ENCODE measurements around the gene SOWAHA. TPM values are rescaled to one million over a fixed set of nuclear protein-coding genes. Genes with fewer than 3 reads are reported as not detected.

SOWAHA gene
- polyA plus RNA-seq, 3 donors = not detected

- peaks cover 21% of the 10 kb centered on the region for H3K4me1 Mint-ChIP-seq
- no peak overlapping the region for H3K27ac Mint-ChIP-seq
- WGBS (ENCODE audit: insufficient coverage) = 76% methylated on average over 7 of the region's 12 CpGs
- Histone ChIP-seq H3K4me2 (replicated peaks; ENCODE audit: extremely low read depth, low read length, poor library complexity, severe bottlenecking) (no peak overlapping the region), H3K9me3 (replicated peaks in 1 of 2; ENCODE audit: control insufficient read depth in 1 of 2, insufficient read depth in 1 of 2, low read length in 2 of 2) (peaks cover 3 to 9% of the 10 kb centered on the region in 2 donors), H3K27me3 (ENCODE audit: control insufficient read depth in 2 of 2, insufficient read depth in 2 of 2, low read length in 2 of 2) (peaks cover 23 to 43% of the 10 kb centered on the region in 2 donors), H3K79me2 (ENCODE audit: insufficient read depth, low read length) (no peaks in the 10 kb centered on the region), H2AFZ (ENCODE audit: insufficient read depth, low read depth, low read length, poor library complexity, severe bottlenecking) (no peak overlapping the region), H3K4me3 (replicated peaks in 1 of 3; ENCODE audit: low read depth in 2 of 3, low read length in 3 of 3) (no peak overlapping the region), H3K9ac (ENCODE audit: insufficient read depth, low read length, poor library complexity, severe bottlenecking) (no peak overlapping the region), H4K20me1 (ENCODE audit: insufficient read depth, low read length) (no peaks in the 10 kb centered on the region), H3K27ac (ENCODE audit: low read depth in 1 of 2, low read length in 2 of 2) (no peak overlapping the region), H3K36me3 (replicated peaks in 1 of 2; ENCODE audit: control insufficient read depth in 1 of 2, insufficient read depth in 2 of 2, low read length in 2 of 2) (no peaks in the 10 kb centered on the region), H3K4me1 (ENCODE audit: control insufficient read depth in 1 of 2, insufficient read depth in 2 of 2, low read length in 2 of 2) (peaks cover 15 to 17% of the 10 kb centered on the region in 2 donors)
- H3K4me3 Mint-ChIP-seq = no peak overlapping the region
- DNase-seq = no peak
- peaks cover 3 to 4% of the 10 kb centered on the region in 2 donors for H3K36me3 Mint-ChIP-seq
- intact Hi-C loops (cut with micrococcal nuclease) = no loop called here
- peaks cover 41 to 60% (median 47%) of the 10 kb centered on the region in 3 donors for H3K27me3 Mint-ChIP-seq (ENCODE audit: low read depth in 3 of 3)
- TF ChIP-seq, protein P1, sequence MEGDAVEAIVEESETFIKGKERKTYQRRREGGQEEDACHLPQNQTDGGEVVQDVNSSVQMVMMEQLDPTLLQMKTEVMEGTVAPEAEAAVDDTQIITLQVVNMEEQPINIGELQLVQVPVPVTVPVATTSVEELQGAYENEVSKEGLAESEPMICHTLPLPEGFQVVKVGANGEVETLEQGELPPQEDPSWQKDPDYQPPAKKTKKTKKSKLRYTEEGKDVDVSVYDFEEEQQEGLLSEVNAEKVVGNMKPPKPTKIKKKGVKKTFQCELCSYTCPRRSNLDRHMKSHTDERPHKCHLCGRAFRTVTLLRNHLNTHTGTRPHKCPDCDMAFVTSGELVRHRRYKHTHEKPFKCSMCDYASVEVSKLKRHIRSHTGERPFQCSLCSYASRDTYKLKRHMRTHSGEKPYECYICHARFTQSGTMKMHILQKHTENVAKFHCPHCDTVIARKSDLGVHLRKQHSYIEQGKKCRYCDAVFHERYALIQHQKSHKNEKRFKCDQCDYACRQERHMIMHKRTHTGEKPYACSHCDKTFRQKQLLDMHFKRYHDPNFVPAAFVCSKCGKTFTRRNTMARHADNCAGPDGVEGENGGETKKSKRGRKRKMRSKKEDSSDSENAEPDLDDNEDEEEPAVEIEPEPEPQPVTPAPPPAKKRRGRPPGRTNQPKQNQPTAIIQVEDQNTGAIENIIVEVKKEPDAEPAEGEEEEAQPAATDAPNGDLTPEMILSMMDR (IDR thresholded peaks at IDR 0.05) = no peak
- peaks cover 0 to 11% (median 1%) of the 10 kb centered on the region in 7 donors for H3K9me3 Mint-ChIP-seq
Observed at GRCh38 chr5:132773601-132774355, 39.3 kb upstream of the SOWAHA start.

DNA sequence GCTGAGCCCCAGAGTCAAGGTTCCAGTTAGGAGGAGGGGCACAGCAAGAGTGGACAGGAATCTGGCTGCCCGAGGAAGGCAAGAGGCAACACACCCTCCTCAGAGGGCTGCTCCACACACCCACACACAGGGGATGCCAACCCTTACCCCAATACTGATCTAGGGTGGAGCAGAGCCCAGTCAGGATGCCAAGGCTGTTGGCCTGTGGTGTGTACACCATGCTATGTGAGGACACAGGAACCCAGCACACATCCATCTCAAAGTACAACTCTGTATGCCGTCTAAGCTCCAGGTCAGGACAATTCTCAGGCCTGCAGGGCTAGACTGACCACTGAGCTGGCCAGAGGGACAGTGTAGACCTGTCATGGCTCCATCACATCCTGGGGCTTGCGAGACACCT is 38.7 kb upstream of the SOWAHA start:
- no peak overlapping the region for H3K4me3 Mint-ChIP-seq
- intact Hi-C loops (cut with micrococcal nuclease) = no loop called here

More for the DNA sequence above, 38.7 kb upstream of the SOWAHA start:
- Histone ChIP-seq H3K27ac (ENCODE audit: low read depth in 1 of 2, low read length in 2 of 2) (no peak overlapping the region), H3K27me3 (ENCODE audit: control insufficient read depth in 2 of 2, insufficient read depth in 2 of 2, low read length in 2 of 2) (peaks cover 29 to 50% of the 10 kb centered on the region in 2 donors), H3K9me3 (replicated peaks in 1 of 2; ENCODE audit: control insufficient read depth in 1 of 2, insufficient read depth in 1 of 2, low read length in 2 of 2) (peaks cover 3 to 9% of the 10 kb centered on the region in 2 donors), H3K4me1 (ENCODE audit: control insufficient read depth in 1 of 2, insufficient read depth in 2 of 2, low read length in 2 of 2) (peaks cover 15 to 17% of the 10 kb centered on the region in 2 donors), H3K36me3 (replicated peaks in 1 of 2; ENCODE audit: control insufficient read depth in 1 of 2, insufficient read depth in 2 of 2, low read length in 2 of 2) (no peaks in the 10 kb centered on the region), H2AFZ (ENCODE audit: insufficient read depth, low read depth, low read length, poor library complexity, severe bottlenecking) (no peak overlapping the region), H3K4me3 (replicated peaks in 1 of 3; ENCODE audit: low read depth in 2 of 3, low read length in 3 of 3) (no peak overlapping the region), H3K79me2 (ENCODE audit: insufficient read depth, low read length) (no peaks in the 10 kb centered on the region), H4K20me1 (ENCODE audit: insufficient read depth, low read length) (no peaks in the 10 kb centered on the region), H3K9ac (ENCODE audit: insufficient read depth, low read length, poor library complexity, severe bottlenecking) (no peak overlapping the region), H3K4me2 (replicated peaks; ENCODE audit: extremely low read depth, low read length, poor library complexity, severe bottlenecking) (no peak overlapping the region)
- no peak for DNase-seq
- TF ChIP-seq, protein P1 (IDR thresholded peaks at IDR 0.05) = no peak
- Mint-ChIP-seq H3K36me3 (peaks cover 3 to 4% of the 10 kb centered on the region in 2 donors), H3K27me3 (ENCODE audit: low read depth in 3 of 3) (peaks cover 47 to 66% (median 52%) of the 10 kb centered on the region in 3 donors), H3K4me1 (peaks cover 21% of the 10 kb centered on the region), H3K27ac (peak overlapping the region in 1 of 7 donors; percentile 60), H3K9me3 (peaks cover 0 to 11% (median 1%) of the 10 kb centered on the region in 7 donors)
- 87% methylated on average over 3 of the region's 3 CpGs for WGBS (ENCODE audit: insufficient coverage)

Measured in CD14-positive monocyte (primary cell).